HepG2 (cell line): ENCODE data around the gene TXNDC12. TPM values are rescaled to one million over a fixed set of nuclear protein-coding genes. Genes with fewer than 3 reads are reported as not detected.
A peak's percentile ranks its signal among the peaks of the same experiment; 100 is the strongest.

ENCODE experiments used
- ATRX ChIP-seq: sonication (generic); formaldehyde crosslinking; IDR thresholded peaks from 2 replicates; pipeline ENCODE4 v1.4.0; 2020; ENCODE audit warnings: missing genetic modification reagents, borderline replicate concordance
- CHD4 ChIP-seq: fragments of 200-600 bp; sonication (generic); IDR thresholded peaks from 2 replicates; pipeline ENCODE4 v1.7.0; 2017; ENCODE audit warnings: mild to moderate bottlenecking, low read length, borderline replicate concordance
- KLF13 ChIP-seq: sonication (generic); formaldehyde crosslinking; IDR thresholded peaks from 2 replicates; pipeline ENCODE4 v1.4.0; 2020; ENCODE audit warnings: mild to moderate bottlenecking, missing genetic modification reagents
- KLF16 ChIP-seq, 2 experiments: sonication (generic) in 1 of 2; formaldehyde crosslinking in 1 of 2; IDR thresholded peaks; 2 replicates each; pipeline versions ENCODE4 v1.6.1 to v1.8.0; 2016 to 2023; ENCODE audit warnings: missing genetic modification reagents in 2 of 2, missing compliant biosample characterization in 1 of 2
- KLF6 ChIP-seq: IDR thresholded peaks from 2 replicates; pipeline ENCODE4 v1.8.0; 2016; ENCODE audit warnings: missing biosample characterization, missing genetic modification reagents
- MEIS2 ChIP-seq: sonication (generic); formaldehyde crosslinking; IDR thresholded peaks from 2 replicates; pipeline ENCODE4 v1.9.0; 2021; ENCODE audit warnings: mild to moderate bottlenecking, missing genetic modification reagents
- NCOA1 ChIP-seq: sonication (generic); formaldehyde crosslinking; IDR thresholded peaks from 2 replicates; pipeline ENCODE4 v1.9.0; 2021; ENCODE audit warnings: missing genetic modification reagents
- NFIB ChIP-seq: sonication (generic); formaldehyde crosslinking; IDR thresholded peaks from 2 replicates; pipeline ENCODE4 v1.9.0; 2021; ENCODE audit warnings: missing genetic modification reagents, mild to moderate bottlenecking, borderline replicate concordance
- SAFB2 ChIP-seq: sonication (generic); formaldehyde crosslinking; IDR thresholded peaks from 2 replicates; pipeline ENCODE4 v1.5.1; 2020; ENCODE audit warnings: missing genetic modification reagents, low read depth, mild to moderate bottlenecking, borderline replicate concordance
- SOX13 ChIP-seq, 3 experiments: fragments of 450-650 bp in 1 of 3; sonication (generic) in 1 of 3; formaldehyde crosslinking in 1 of 3; IDR thresholded peaks in 2 of 3; conservative IDR thresholded peaks in 1 of 3; 2 replicates each; pipeline versions ENCODE4 v1.5.0 to v1.6.1; 2016 to 2020; ENCODE audit warnings: antibody characterized with exemption in 1 of 3, mild to moderate bottlenecking in 1 of 3, missing compliant biosample characterization in 1 of 3, missing genetic modification reagents in 1 of 3, moderate library complexity in 1 of 3
- THAP11 ChIP-seq: IDR thresholded peaks from 2 replicates; pipeline ENCODE4 v1.6.1; 2016; ENCODE audit warnings: missing biosample characterization, missing genetic modification reagents
- TRIM24 ChIP-seq: sonication (generic); formaldehyde crosslinking; IDR thresholded peaks from 2 replicates; pipeline ENCODE4 v1.8.0; 2022; ENCODE audit warnings: mild to moderate bottlenecking, missing genetic modification reagents
- YY1 ChIP-seq: IDR thresholded peaks from 2 replicates; pipeline ENCODE4 v1.6.1; 2011; ENCODE audit warnings: low read length, low read depth, moderate library complexity, mild to moderate bottlenecking; ENCODE audit not compliant: insufficient read depth, insufficient replicate concordance
- ZC3H4 ChIP-seq: sonication (generic); formaldehyde crosslinking; IDR thresholded peaks from 2 replicates; pipeline ENCODE4 v1.4.0; 2020; ENCODE audit warnings: missing genetic modification reagents, borderline replicate concordance
- ZFAT ChIP-seq: sonication (generic); formaldehyde crosslinking; conservative IDR thresholded peaks from 2 replicates; pipeline ENCODE4 v1.8.1; 2023; ENCODE audit warnings: missing genetic modification reagents, inconsistent platforms
- ZFX ChIP-seq: sonication (generic); formaldehyde crosslinking; IDR thresholded peaks from 2 replicates; pipeline ENCODE4 v1.4.0; 2020; ENCODE audit warnings: mild to moderate bottlenecking, low read depth, missing genetic modification reagents, moderate library complexity
- ZNF761 ChIP-seq: sonication (generic); formaldehyde crosslinking; conservative IDR thresholded peaks from 2 replicates; pipeline ENCODE4 v1.4.0; 2020; ENCODE audit warnings: mild to moderate bottlenecking, missing genetic modification reagents
- ZNF816 ChIP-seq: sonication (generic); formaldehyde crosslinking; IDR thresholded peaks from 2 replicates; pipeline ENCODE4 v1.8.0; 2022; ENCODE audit warnings: missing genetic modification reagents, mild to moderate bottlenecking, borderline replicate concordance
- ZSCAN20 ChIP-seq: sonication (generic); formaldehyde crosslinking; IDR thresholded peaks from 2 replicates; pipeline ENCODE4 v1.4.0; 2020; ENCODE audit warnings: missing genetic modification reagents, mild to moderate bottlenecking, borderline replicate concordance
- polyA plus RNA-seq, 8 experiments: library from polyadenylated mRNA; depleted of rRNA in 3 of 8; stranded (reverse) in 7 of 8; unstranded in 1 of 8; fragments of >200 nt; fragmentation: Illumina TruSeq in 4 of 8; extraction: Trizol in 4 of 8; gene quantifications; 2 replicates each; pipeline versions ENCODE4 v1.2.1 to v1.2.3, GENCODE V29; 2011 to 2016; ENCODE audit warnings: low read depth in 4 of 8, missing spikeins in 1 of 8, mixed read lengths in 1 of 8; ENCODE audit not compliant: insufficient read depth in 1 of 8
- total RNA-seq, 5 experiments: library from RNA; depleted of rRNA; stranded (reverse); fragments of >200 nt; fragmentation: Illumina TruSeq; extraction: Trizol; gene quantifications; 2 replicates each; pipeline ENCODE4 v1.2.3, GENCODE V29; 2016; ENCODE audit warnings: low read depth in 1 of 5
- TF ChIP-seq, protein P1 (sequence below): IDR thresholded peaks from 2 replicates; pipeline ENCODE4 v1.6.1; 2016; ENCODE audit warnings: missing compliant biosample characterization, missing genetic modification reagents, borderline replicate concordance
- TF ChIP-seq, protein P2 (sequence below): IDR thresholded peaks from 2 replicates; pipeline ENCODE4 v1.6.1; 2016; ENCODE audit warnings: low read depth, borderline replicate concordance
- TF ChIP-seq, protein P3 (sequence below): sonication (generic); formaldehyde crosslinking; IDR thresholded peaks from 2 replicates; pipeline ENCODE4 v1.4.0; 2020; ENCODE audit warnings: mild to moderate bottlenecking, missing genetic modification reagents
- TF ChIP-seq, protein P4 (sequence below): sonication (generic); formaldehyde crosslinking; IDR thresholded peaks from 2 replicates; pipeline ENCODE4 v1.4.0; 2020; ENCODE audit warnings: missing genetic modification reagents; ENCODE audit errors: not compliant biosample characterization
- TF ChIP-seq, protein P5 (sequence below): sonication (generic); formaldehyde crosslinking; IDR thresholded peaks from 2 replicates; pipeline ENCODE4 v1.8.1; 2023; ENCODE audit warnings: missing genetic modification reagents, mild to moderate bottlenecking, borderline replicate concordance
- TF ChIP-seq, protein P6 (sequence below): sonication (generic); formaldehyde crosslinking; IDR thresholded peaks from 2 replicates; pipeline ENCODE4 v1.8.1; 2023; ENCODE audit warnings: mild to moderate bottlenecking, inconsistent platforms, moderate library complexity, missing genetic modification reagents, borderline replicate concordance

Gene TXNDC12
- total and polyA plus RNA-seq, 2 of the 13 experiments (the other 11 are each of a cell fraction or from before 2014, with no cell fraction given) = 65.6 to 67.2 TPM

DNA sequence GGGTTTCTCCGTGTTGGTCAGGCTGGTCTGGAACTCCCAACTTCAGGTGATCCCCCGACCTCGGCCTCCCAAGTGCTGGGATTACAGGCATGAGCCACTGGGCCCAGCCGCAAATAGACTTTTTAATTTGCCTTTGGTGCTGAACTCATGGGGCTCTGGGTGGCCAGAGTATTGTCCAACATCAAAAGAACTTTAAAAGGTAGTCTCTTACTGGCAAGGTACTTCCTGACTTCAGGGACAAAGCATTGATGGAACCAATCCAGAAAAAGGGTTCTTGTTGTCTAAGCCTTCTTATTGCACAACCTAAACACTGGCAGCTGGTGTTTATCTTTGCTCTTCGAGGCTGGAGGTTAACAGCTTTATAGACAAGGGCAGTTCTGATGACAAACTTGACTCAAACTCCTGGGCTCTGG lies 17.6 kb downstream of the TXNDC12 start (continued):
- TF ChIP-seq MEIS2 (peak; percentile 85; the same call in 1 of the 2 replicates), KLF13 (no peak), NFIB (CRISPR knock-in tag) (no peak), TRIM24 (CRISPR knock-in tag) (no peak), SOX13 (IDR thresholded peaks at IDR 0.05) (peak; percentile 96), SOX13 (CRISPR knock-in tag; conservative IDR thresholded peaks at IDR 0.05 in 1 of 2, IDR thresholded peaks at IDR 0.05 in 1 of 2) (peak in 1 of 2 experiments; percentile 99; a peak in 2 of 4 replicates), YY1 (no peak), ZSCAN20 (CRISPR knock-in tag) (0 out of 2 replicates have a peak, but pooled peaks have one; percentile 51), KLF16 (CRISPR knock-in tag; IDR thresholded peaks at IDR 0.05) (peak in 1 of 2 experiments; percentile 91; a peak in 2 of 4 replicates), ZNF761 (CRISPR knock-in tag) (peak; percentile 75), ZFX (CRISPR knock-in tag) (peak; percentile 63), KLF6 (peak; percentile 90), ZFAT (no peak), ZC3H4 (no peak), ZNF816 (CRISPR knock-in tag) (peak; percentile 57; the same call in 1 of the 2 replicates), SAFB2 (CRISPR knock-in tag) (no peak; the same call in 1 of the 2 replicates), ATRX (CRISPR knock-in tag) (no peak), NCOA1 (CRISPR knock-in tag) (no peak), CHD4 (peak; percentile 54; the same call in 1 of the 2 replicates), THAP11 (CRISPR knock-in tag) (peak; percentile 87)
- TF ChIP-seq, protein P1, sequence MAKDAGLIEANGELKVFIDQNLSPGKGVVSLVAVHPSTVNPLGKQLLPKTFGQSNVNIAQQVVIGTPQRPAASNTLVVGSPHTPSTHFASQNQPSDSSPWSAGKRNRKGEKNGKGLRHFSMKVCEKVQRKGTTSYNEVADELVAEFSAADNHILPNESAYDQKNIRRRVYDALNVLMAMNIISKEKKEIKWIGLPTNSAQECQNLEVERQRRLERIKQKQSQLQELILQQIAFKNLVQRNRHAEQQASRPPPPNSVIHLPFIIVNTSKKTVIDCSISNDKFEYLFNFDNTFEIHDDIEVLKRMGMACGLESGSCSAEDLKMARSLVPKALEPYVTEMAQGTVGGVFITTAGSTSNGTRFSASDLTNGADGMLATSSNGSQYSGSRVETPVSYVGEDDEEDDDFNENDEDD (CRISPR knock-in tag) = peak; percentile 35; the same call in 1 of the 2 replicates
- TF ChIP-seq, protein P2, sequence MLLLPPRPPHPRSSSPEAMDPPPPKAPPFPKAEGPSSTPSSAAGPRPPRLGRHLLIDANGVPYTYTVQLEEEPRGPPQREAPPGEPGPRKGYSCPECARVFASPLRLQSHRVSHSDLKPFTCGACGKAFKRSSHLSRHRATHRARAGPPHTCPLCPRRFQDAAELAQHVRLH (CRISPR knock-in tag) = peak; percentile 82; the same call in 1 of the 2 replicates
- TF ChIP-seq, protein P3, sequence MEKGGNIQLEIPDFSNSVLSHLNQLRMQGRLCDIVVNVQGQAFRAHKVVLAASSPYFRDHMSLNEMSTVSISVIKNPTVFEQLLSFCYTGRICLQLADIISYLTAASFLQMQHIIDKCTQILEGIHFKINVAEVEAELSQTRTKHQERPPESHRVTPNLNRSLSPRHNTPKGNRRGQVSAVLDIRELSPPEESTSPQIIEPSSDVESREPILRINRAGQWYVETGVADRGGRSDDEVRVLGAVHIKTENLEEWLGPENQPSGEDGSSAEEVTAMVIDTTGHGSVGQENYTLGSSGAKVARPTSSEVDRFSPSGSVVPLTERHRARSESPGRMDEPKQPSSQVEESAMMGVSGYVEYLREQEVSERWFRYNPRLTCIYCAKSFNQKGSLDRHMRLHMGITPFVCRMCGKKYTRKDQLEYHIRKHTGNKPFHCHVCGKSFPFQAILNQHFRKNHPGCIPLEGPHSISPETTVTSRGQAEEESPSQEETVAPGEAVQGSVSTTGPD (CRISPR knock-in tag) = peak; percentile 75; the same call in 1 of the 2 replicates
- TF ChIP-seq, protein P4, sequence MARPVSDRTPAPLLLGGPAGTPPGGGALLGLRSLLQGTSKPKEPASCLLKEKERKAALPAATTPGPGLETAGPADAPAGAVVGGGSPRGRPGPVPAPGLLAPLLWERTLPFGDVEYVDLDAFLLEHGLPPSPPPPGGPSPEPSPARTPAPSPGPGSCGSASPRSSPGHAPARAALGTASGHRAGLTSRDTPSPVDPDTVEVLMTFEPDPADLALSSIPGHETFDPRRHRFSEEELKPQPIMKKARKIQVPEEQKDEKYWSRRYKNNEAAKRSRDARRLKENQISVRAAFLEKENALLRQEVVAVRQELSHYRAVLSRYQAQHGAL (CRISPR knock-in tag) = peak; percentile 50
- TF ChIP-seq, protein P5, sequence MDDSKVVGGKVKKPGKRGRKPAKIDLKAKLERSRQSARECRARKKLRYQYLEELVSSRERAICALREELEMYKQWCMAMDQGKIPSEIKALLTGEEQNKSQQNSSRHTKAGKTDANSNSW (CRISPR knock-in tag) = no peak
- TF ChIP-seq, protein P6, sequence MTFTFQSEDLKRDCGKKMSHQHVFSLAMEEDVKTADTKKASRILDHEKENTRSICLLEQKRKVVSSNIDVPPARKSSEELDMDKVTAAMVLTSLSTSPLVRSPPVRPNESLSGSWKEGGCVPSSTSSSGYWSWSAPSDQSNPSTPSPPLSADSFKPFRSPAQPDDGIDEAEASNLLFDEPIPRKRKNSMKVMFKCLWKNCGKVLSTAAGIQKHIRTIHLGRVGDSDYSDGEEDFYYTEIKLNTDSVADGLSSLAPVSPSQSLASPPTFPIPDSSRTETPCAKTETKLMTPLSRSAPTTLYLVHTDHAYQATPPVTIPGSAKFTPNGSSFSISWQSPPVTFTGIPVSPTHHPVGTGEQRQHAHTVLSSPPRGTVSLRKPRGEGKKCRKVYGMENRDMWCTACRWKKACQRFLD = no peak
